Testis (tissue), 2 donors: ENCODE results near the gene SHISAL2B.

ENCODE experiments used
- CTCF ChIP-seq, 3 experiments: fragments of 450-650 bp in 2 of 3; fragments of 200-600 bp in 1 of 3; sonication (generic) in 1 of 3; IDR thresholded peaks; one replicate each; pipeline ENCODE4 v1.5.1; 2016 to 2019; ENCODE audit warnings: antibody characterized with exemption in 3 of 3, mild to moderate bottlenecking in 2 of 3, moderate library complexity in 1 of 3
- POLR2A ChIP-seq: fragments of 450-650 bp; IDR thresholded peaks from one replicate; pipeline ENCODE4 v1.6.1; 2017; ENCODE audit warnings: antibody characterized with exemption, mild to moderate bottlenecking, moderate library complexity

- TF ChIP-seq CTCF (IDR thresholded peaks at IDR 0.05) (no peak), POLR2A (no peak)
These were observed 25.1 kb upstream of the SHISAL2B start for GRCh38 chr5:64665243-64665642.
